Ecto neural progenitor cell (in vitro differentiated cells): ENCODE data around the gene MAN1B1.

Source experiments
- DNase-seq: peaks from one replicate; pipeline ENCODE4 v3.0.0-alpha.2; 2018; ENCODE audit warnings: low spot score

The MAN1B1 gene

DNA sequence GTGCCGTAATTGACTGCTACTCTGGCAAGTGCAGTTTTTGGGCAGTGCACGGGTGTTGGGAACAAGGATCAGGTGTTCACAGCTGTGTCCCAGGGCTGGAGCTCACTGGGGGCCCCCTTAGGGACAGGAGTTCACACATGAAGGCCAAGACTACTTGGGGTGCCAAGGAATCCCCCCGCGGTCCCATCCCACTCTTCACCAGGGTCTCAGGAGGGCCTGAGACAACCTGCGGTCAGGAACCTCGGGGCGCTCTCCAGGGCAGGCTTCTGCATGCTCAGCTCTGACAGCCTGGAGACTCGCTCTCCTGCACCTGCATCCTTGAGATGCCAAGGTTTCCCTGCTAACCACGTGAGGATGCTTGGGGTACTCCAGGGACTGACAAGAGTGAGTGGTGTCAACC lies 2.3 kb upstream of the MAN1B1 start:
- no peak for DNase-seq

DNA sequence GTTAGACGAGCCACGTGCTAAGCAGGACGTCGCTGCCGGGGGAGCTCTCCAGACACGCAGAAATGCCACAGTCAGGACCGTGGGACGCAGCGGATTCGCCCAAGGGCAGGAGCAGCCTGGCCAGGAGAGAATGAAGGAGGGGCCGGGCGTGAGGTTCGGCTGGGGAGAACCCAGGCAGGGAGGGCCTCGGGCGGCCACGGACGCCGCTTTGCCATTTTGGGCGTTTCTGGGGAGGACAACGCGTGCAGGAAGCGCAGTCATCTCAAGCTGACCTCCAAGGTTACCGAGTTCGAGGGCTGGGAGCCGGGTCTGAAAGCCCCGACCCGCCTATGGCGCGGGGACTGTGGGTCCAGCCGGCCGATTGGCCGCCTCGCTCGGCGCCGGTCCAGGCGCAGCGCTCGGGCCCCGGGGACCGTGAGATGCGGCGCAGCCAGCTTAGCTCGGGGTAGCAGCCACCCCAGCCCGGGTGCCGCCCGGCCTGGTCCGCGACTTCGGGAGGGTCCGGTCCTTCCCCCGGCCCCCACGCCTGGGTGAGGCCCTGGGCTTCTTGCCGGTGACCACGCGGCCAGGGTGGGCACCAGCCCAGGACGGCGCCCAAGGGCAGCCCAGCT lies 760 bp upstream of the MAN1B1 start:
- DNase-seq, result no peak

DNA sequence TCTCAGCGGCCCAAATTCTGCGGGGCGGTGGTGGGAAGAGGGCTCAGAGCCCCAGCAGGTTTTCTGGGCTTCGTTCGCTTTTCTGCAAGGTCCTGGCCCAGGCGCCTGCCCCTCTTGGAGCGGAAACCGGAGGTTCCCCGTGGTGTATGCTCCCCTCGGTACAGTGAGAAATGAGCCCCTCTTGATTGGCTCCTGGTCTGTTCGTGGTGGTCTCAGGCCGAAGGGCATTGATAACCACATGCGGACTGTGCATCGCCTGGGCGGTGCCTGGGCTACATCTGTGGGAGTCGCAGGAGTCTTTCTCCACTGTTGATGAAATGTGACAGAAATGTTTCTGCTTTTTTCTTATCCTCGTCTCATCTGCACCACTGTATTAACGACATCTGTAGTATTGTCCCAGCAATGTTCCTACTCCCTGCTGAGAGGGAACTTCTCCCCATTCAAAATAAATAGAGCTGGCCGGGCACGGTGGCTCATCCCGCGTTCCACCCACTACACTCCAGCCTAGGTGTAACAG lies 682 bp downstream of the MAN1B1 start:
- DNase-seq, result no peak

DNA sequence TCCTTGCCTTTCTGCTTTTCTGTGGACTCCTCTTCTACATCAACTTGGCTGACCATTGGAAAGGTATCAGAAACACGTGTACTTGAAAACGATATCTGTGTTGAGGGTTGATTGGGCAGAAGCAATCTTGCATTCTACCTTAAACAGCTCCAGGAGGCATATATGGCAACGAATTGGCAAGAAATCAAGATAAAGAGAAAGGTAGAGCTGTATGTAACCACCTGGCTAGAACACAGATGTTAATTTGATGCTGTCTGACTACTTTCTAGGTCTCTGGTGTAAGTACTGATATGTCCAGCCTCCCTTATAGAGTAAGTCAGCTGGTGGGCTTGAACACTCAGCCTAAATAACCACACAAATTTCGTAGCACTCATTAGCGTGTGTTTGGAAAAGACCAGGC lies 1.3 kb downstream of the MAN1B1 start:
- DNase-seq, result no peak

DNA sequence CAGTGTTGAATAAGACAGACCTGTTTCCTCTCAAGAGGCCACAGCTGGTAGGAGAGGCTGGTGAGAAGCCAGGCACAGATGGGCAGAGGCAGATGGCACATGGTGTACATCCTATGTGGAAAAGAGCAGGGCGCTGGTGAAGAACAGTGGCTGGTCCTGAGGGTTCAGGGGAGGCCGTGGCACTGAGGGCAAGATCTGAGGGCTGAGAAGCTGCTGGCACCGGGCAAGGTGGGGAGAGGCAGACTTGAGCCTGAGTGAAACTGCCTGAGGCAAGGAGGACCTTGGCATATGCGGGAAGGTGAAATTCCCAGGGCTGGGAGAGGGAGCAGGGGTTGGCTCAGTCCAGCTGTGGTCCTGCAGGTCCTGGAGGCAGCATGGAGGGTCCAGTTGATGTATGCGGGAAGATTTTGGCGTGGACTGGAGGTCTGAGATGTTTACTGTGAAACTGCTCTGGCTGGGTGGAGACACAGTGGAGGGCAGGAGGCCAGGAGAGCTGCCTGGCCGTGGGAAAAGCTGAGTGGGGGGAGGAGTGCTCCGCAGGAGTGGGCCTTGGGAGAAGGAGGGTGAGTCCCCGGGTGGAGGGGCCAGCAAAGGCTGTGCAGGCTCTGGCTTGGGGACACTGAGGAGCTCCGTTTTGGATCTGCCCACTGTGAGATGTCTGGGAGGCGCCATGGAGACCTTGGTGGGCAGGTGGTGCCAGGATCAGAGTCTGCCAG lies 2.6 kb downstream of the MAN1B1 start:
- no peak for DNase-seq

DNA sequence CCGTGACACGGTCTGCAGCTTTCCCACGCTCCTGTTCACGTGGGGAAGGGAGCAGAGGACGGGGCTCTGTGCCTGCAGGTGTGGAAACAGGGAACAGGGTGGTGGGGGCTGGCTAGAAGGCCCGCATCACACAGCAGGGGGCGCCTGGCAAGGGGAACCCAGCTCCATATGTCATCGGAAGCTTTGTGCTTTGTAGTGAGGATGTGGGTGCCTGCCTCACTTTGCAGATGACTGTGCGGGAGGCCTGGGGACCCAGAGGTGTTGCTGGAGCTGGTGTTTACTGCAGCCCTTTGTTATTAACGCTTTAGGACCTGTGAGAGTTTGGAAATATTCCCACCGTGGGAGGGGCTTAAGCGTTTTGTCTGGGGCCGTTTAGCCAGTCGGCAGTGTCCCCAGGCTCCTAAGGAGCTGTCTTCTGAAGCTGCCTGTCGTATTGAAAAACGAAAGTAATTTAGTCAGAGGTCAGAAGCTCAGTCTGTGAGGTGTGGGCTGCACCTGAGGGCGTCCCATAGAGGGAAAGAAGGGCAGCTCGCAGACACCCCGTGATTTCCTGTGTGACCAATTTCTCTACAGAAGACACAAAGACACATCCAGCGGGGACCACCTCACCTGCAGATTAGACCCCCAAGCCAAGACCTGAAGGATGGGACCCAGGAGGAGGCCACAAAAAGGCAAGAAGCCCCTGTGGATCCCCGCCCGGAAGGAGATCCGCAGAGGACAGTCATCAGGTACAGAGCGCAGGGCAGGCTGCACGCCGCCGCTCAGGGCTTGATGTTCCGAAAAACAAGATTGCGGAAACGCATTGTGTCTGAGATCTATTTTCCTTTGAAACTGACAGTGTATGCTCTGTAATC lies 9.1 kb downstream of the MAN1B1 start:
- no peak for DNase-seq

DNA sequence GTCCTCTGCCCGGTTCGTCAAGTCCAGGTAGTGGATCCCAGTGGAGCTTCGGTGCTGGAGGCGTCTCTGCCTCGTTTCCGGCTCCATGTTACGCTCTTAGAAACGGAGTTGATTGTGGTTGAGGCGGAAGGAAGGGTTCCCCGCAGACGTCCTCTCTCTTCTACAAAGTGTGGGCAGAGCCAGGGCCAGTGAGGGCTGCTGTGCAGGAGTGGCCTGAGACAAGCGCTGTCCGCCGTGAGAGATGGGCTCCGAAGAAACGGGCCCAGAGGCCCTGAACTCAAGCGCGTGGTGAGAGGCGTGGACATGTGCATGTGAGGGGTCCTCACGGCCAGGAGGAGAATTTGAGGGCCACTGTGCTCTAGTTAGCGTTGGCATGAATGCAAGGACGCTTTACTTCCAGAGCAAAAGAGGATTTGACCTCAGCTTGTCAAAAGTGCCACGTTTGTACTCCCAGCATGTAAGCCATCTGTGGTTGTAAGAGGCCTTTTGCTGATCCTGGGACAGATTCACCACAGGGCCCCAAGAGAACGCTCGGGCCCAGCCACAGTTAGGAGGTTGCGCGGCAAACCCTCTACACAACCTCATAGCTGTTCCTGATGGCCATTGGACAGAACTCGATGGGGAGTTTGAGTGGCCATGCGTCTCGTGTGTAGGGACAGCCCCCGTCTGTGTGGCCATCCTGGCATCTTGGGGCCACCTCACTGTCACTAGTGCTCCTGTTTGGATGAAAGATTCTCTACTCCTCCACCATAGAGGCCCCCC lies 10.2 kb downstream of the MAN1B1 start:
- DNase-seq, result no peak

DNA sequence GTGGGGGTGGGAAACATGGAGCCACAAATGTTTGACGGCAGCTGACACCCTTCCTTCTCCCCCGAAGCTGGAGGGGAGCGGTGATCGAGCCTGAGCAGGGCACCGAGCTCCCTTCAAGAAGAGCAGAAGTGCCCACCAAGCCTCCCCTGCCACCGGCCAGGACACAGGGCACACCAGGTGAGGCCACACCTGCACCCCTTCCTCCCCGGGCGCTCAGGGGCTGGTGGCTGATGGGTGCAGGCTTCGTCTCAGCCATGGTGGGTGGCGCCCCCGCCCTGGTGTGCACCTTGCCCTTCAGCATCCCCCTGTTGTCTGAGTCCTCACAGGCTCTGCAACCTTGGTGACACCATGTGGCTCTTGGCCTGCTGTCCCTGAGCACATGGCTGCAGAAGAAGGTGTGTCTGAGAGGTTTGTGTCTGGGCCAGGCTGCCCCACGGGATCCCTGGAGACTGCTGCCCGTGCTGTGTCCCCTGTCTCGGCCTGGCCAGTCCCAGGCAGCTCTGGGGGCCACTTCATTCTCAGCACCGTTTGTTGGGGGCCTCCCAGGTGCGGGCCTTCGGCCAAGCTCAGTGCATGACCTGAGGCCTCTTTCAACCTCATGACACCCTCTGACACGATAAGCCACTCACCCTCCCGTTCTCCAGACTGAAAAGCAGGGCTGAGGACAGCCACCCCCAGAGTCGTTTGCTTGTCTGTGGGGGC lies 11.1 kb downstream of the MAN1B1 start:
- no peak for DNase-seq

DNA sequence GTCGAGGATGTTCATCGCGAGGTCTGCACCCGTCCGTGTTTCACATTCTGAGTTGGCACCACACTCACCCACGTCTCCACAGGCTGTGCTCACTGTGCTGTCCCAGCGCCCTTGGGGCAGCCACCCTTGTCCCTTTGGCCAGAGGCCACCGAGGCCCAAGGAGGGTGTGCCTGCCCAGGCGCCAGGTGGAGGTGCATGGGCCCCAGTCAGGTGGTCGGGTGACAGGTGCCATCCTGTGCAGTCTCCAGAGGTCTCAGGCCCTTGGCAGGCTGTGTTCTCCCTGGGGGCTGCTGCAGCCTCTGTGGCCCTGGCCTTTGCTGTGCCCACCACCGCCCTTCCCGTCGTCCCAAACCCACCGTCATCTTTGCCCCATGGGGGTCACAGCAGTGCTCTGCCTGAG lies 12.4 kb downstream of the MAN1B1 start:
- DNase-seq, result no peak

DNA sequence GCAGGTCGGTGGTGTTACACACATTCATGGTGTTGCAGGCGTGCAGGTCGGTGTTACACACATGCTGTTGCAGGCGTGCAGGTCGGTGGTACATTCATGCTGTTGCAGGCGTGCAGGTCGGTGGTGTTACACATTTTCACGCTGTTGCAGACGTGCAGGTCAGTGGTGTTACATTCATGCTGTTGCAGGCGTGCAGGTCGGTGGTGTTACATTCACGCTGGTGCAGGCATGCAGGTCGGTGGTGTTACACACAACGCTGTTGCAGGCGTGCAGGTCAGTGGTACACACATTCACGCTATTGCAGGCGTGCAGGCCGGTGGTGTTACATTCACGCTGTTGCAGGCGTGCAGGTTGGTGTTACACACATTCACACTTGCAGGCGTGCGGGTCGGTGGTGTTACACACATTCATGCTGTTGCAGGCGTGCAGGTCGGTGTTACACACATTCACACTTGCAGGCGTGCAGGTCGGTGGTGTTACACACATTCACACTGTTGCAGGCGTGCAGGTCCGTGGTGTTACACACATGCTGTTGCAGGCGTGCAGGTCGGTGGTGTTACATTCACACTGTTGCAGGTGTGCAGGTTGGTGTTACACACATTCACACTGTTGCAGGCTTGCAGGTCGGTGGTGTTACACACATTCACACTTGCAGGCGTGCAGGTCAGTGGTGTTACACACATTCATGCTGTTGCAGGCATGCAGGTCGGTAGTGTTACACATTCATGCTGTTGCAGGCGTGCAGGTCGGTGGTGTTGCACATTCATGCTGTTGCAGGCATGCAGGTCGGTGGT lies 16.6 kb downstream of the MAN1B1 start:
- no peak for DNase-seq

DNA sequence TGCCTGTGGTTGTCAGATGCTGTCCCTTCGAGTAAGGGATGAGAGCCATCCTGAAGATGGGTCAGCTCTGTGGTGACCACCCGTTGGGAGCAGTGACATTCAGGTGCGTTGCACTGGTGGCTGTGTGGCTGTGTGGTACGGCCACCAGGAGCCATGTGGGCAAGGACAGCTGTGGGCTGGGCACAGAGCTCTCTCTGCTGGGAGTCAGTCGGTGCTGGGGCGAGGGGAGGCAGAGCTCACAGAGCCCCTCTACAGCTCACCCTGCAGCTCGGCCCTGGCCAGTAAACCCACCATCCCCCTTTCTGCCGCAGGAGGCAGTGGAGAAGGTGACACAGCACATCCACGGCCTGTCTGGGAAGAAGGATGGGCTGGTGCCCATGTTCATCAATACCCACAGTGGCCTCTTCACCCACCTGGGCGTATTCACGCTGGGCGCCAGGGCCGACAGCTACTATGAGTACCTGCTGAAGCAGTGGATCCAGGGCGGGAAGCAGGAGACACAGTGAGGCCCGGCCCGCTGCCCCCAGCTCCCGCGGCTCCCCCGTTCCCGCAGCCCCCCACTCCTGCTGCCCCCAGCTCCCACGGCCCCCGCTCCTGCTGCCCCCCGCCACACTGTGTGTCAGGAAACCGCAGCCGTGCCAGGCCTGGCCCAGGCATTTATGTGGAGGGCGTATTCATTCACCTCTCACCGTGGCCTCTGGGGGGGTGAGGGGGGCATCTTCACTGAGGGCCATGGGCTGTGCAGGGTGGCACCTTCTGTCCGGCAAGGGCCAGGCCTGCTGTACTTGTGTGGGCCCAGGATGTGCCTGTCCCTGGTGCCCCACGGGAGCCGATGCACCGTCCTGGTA lies 19.3 kb downstream of the MAN1B1 start:
- no peak for DNase-seq

DNA sequence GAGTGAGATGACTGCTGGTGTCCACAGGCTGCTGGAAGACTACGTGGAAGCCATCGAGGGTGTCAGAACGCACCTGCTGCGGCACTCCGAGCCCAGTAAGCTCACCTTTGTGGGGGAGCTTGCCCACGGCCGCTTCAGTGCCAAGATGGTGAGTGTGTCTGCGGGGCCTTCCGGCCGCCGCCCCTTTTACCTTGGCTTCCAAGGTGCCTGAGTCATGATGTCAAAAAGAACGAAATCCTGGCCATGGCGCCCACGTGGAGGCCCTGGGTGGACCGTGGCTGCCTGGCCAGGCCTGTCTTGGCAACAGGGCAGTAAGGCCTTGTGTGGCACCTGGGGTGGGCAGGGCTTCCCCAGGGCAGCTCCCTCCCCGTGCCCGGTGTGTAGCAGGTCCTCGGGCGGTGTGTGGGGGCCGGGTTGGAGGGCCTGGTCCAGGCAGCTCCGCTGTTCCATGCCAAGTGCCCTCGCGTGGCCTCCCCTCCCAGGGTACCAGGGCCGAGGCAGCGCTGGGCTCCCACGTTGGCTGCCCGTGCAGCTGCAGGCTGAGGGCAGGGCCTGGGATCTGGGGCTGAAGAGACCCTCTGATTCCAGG lies 20.0 kb downstream of the MAN1B1 start:
- DNase-seq, result no peak

DNA sequence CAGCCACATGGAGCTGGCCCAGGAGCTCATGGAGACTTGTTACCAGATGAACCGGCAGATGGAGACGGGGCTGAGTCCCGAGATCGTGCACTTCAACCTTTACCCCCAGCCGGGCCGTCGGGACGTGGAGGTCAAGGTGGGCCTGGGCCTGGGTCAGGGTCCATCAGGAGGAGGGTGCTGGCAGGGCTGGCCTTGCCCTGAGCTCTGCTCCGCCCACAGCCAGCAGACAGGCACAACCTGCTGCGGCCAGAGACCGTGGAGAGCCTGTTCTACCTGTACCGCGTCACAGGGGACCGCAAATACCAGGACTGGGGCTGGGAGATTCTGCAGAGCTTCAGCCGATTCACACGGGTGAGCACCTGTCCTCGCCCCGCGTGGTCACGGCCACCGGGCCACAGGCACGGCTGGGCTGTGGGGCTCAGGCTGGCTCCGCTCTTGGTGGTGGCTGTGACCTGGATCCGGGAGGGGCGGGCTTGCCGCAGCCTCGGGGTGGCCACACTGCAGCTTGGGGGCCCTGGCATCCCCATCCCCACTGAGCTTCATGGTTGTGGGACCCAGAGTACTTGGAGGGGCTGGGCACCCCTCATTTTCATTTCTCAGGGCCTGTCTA lies 20.6 kb downstream of the MAN1B1 start:
- no peak for DNase-seq

DNA sequence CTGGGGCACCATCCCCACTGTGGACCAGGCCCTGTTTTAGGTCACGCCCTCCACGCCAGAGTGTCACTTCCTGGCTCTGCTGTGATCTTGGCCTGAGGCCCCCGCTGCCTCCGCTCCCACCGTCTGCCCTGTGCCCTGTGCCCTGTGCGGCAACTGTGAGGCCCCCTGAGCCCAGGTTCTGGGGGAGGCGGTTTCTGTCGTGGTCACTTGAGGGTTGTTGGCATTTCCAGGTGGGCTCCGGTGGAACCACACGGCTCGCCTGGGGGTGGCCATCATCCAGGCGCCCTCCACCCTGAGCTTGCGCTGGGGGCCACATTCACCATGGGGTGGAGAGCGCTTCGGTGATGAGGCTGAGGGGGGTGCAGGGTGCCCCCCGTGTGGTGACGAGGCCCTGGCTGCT lies 21.2 kb downstream of the MAN1B1 start:
- no peak for DNase-seq

DNA sequence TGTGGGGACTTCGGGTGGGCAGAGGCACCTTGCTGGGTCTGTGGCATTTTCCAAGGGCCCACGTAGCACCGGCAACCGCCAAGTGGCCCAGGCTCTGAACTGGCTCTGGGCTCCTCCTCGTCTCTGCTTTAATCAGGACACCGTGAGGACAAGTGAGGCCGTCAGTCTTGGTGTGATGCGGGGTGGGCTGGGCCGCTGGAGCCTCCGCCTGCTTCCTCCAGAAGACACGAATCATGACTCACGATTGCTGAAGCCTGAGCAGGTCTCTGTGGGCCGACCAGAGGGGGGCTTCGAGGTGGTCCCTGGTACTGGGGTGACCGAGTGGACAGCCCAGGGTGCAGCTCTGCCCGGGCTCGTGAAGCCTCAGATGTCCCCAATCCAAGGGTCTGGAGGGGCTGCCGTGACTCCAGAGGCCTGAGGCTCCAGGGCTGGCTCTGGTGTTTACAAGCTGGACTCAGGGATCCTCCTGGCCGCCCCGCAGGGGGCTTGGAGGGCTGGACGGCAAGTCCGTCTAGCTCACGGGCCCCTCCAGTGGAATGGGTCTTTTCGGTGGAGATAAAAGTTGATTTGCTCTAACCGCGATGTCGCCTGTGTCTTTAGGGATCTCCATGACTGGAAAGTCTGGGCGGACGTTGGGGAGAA lies 21.9 kb downstream of the MAN1B1 start:
- no peak for DNase-seq

DNA sequence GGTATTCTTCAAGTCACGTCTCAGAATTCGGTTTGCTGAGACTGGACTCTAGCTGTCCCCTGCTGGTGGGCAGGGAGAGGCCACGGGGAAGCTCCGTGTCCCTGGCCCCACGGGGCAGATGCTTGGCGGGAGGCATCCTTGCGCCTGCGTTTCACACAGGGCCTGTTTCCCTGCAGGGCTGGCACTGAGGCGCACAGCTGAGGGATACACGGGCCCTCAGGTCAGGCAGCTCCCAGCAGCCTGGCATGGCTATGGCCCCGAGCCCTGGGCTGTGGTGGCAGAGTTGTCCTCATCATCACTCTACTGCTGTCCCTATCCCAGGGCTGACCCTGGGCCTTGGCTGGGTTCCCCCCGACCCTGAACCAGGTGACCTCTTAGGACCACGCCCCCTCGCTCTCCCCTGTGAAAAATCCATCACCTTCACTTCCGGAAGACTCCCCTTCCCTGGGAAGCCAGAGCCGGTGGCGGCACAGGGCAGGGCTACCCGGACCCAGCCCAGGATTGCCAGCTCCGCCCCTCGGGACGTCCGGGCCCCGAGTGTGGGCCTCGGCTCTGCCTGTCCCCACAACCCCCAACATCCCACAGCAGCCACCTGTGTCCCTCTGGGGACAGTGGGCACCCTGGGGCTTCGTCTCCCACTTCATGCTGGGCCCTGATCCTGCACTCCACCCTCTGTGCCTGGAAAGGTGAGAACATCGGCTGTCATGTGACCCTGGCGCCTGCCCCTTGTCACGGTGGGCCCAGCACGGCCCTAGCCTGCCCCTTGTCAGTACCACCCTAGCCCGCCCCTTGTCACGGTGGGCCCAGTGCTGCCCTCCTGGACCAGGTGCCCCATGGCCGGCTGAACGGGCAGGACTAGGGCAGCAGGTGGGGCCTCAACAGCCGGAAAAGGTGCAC lies 22.7 kb downstream of the MAN1B1 start:
- DNase-seq, result no peak

DNA sequence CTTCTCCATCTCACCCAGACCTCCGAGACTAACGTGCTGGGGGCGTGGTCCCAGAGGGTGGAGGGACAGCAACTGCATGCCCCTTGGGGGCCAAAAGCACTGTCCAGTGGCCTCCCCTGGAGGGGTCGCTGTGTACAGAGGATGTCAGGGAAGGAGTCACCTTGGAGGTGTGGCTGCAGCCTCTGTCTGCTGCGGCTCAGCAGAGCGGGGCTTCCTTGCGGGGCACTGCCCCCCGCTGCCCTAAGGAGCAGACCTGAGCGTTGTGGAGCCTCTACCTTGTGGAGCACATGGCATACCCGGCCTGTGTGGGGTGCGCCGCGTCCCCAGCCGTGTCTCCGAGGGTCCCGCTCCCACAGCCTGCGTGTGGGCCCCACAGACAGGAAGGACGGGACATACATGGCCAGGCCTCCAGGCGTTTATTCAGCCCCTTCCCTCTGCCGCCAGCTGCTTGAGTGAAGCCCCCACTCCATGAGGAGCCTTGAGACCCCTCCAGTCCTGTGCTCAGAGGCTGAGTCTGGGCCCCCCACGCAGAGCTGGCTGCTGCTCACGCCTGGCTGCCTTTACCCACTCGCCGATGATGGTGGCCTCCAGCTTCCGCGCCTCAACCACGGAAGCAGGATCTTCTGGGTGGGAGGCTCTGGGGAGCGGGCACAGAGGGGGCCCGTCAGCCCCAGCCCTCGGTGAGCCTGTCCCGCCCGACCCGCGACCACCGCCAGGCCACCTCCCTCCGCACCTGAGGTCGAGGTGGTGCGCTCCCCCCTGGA lies 23.5 kb downstream of the MAN1B1 start:
- DNase-seq, result no peak
